ENCODE results near the gene ISG20. TPM values are rescaled to one million over a fixed set of nuclear protein-coding genes. Genes with fewer than 3 reads are reported as not detected.

ISG20 gene
- total and polyA plus RNA-seq, 2 donors (not counting 1 experiment from before 2014, with no cell fraction given): 190 to 232 TPM

DNA sequence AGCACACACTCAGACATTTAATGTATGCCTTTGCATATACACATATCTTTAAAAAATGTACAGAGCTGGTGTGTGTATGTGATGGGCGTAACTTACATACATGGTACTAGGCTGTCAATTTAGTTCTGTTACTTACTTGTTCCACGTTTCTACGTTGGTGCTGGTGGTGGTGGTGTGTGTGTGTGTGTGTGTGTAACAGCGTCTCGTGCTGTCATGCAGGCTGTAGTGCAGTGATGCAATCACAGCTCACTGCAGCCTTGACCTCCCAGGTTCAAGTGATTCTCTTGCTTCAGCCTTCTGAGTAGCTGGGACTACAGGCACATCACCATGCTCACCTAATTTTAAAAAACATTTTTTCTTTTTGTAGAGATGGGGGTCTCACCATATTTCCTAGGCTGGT lies 64.2 kb downstream of the ISG20 start:
- H3K9me3 ChIP-seq (ENCODE audit: control extremely low read depth in 1 of 3, control insufficient read depth in 2 of 3, insufficient read depth in 1 of 3, low read length in 2 of 3): no peaks in the 10 kb centered on the region
- H3K27ac Mint-ChIP-seq: no peak overlapping the region
- CTCF ChIA-PET: no interaction called here
- no peak for ATAC-seq (ENCODE audit: low read depth)
- peaks cover 12% of the 10 kb centered on the region for H3K4me1 Mint-ChIP-seq
- no peak overlapping the region for H3K27ac ChIP-seq (ENCODE audit: low read length in 2 of 2)
- 93% methylated on average over 4 of the region's 5 CpGs for WGBS (ENCODE audit: insufficient coverage)
- no peaks in the 10 kb centered on the region for H4K20me1 ChIP-seq (ENCODE audit: control insufficient read depth, insufficient read depth, low read length, poor library complexity, severe bottlenecking)
- H3K4me3 ChIP-seq (ENCODE audit: control extremely low read depth in 1 of 5, extremely low read depth in 1 of 5, insufficient read depth in 1 of 5, low read depth in 2 of 5, low read length in 4 of 5): no peak overlapping the region
- peaks cover 39% of the 10 kb centered on the region for H3K27me3 Mint-ChIP-seq
- H3K4me3 Mint-ChIP-seq: no peak overlapping the region
- no peak overlapping the region for H2AFZ ChIP-seq (ENCODE audit: insufficient read depth, low read depth, low read length, poor library complexity, severe bottlenecking)
- TF ChIP-seq, protein P1, sequence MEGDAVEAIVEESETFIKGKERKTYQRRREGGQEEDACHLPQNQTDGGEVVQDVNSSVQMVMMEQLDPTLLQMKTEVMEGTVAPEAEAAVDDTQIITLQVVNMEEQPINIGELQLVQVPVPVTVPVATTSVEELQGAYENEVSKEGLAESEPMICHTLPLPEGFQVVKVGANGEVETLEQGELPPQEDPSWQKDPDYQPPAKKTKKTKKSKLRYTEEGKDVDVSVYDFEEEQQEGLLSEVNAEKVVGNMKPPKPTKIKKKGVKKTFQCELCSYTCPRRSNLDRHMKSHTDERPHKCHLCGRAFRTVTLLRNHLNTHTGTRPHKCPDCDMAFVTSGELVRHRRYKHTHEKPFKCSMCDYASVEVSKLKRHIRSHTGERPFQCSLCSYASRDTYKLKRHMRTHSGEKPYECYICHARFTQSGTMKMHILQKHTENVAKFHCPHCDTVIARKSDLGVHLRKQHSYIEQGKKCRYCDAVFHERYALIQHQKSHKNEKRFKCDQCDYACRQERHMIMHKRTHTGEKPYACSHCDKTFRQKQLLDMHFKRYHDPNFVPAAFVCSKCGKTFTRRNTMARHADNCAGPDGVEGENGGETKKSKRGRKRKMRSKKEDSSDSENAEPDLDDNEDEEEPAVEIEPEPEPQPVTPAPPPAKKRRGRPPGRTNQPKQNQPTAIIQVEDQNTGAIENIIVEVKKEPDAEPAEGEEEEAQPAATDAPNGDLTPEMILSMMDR (IDR thresholded peaks at IDR 0.05): no peak
- TF ChIP-seq EZH2 (IDR thresholded peaks at IDR 0.05; ENCODE audit: borderline replicate concordance, insufficient read depth, low read depth, low read length, poor library complexity, severe bottlenecking): no peak
- H3K4me1 ChIP-seq (ENCODE audit: control insufficient read depth in 2 of 2, insufficient read depth in 2 of 2, low read length in 2 of 2): peaks cover 7 to 12% of the 10 kb centered on the region in 2 donors
- no peaks in the 10 kb centered on the region for H3K36me3 ChIP-seq (replicated peaks in 1 of 2; ENCODE audit: control extremely low read depth in 1 of 2, control insufficient read depth in 1 of 2, extremely low read depth in 1 of 2, insufficient read depth in 2 of 2, low read length in 1 of 2)
- intact Hi-C loops (cut with micrococcal nuclease): no loop called here
- H3K27me3 ChIP-seq (replicated peaks in 1 of 4; ENCODE audit: control extremely low read depth in 1 of 4, control insufficient read depth in 3 of 4, insufficient read depth in 4 of 4, low read length in 3 of 4): peaks cover 2 to 18% (median 7%) of the 10 kb centered on the region in 4 experiments
- no peaks in the 10 kb centered on the region for H3K9me3 Mint-ChIP-seq (ENCODE audit: insufficient read depth)
- POLR2A ChIA-PET: no interaction called here
- no peak for DNase-seq
- no peak overlapping the region for H3K4me2 ChIP-seq (replicated peaks; ENCODE audit: low read depth, low read length, poor library complexity, severe bottlenecking)
- H3K79me2 ChIP-seq (ENCODE audit: control insufficient read depth, insufficient read depth, low read length): no peaks in the 10 kb centered on the region
- no peak overlapping the region for H3K9ac ChIP-seq (ENCODE audit: low read length)

DNA sequence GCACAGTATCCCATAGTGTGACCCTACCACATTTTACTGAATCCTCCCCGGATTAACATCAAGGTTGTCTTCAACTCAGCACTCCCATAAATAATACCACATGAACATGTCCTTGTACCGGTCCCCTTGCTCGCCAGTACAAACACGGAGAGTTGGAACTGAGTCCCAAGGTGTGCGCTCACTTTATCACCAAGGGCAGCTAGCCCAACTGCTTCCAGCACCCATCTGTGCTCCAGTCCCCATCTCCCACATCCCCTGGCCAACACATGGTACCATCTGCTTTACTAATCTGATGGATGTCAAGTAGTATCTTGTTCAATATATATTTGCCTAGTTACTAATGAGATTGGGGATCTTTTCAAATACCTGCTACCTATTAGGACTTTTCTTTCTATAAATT lies 64.7 kb downstream of the ISG20 start:
- intact Hi-C loops (cut with micrococcal nuclease): no loop called here
- H3K4me3 Mint-ChIP-seq: peak overlapping the region; percentile 6

More for the DNA sequence above, 64.7 kb downstream of the ISG20 start:
- ATAC-seq (ENCODE audit: low read depth) (no peak), DNase-seq (no peak)
- peaks cover 2 to 22% (median 10%) of the 10 kb centered on the region in 4 experiments for H3K27me3 ChIP-seq (replicated peaks in 1 of 4; ENCODE audit: control extremely low read depth in 1 of 4, control insufficient read depth in 3 of 4, insufficient read depth in 4 of 4, low read length in 3 of 4)
- Mint-ChIP-seq H3K4me1 (peaks cover 15% of the 10 kb centered on the region), H3K27ac (no peak overlapping the region), H3K9me3 (ENCODE audit: insufficient read depth) (no peaks in the 10 kb centered on the region), H3K27me3 (peaks cover 38% of the 10 kb centered on the region)
- H3K4me1 ChIP-seq (ENCODE audit: control insufficient read depth in 2 of 2, insufficient read depth in 2 of 2, low read length in 2 of 2): peaks cover 10 to 16% of the 10 kb centered on the region in 2 donors
- H2AFZ ChIP-seq (ENCODE audit: insufficient read depth, low read depth, low read length, poor library complexity, severe bottlenecking): no peak overlapping the region
- ChIA-PET CTCF (interaction anchor here (1.1 kb wide), 1 partner anchor 21 kb away, joined by 3 read pairs; no protein-coding TSS in a partner anchor), POLR2A (no interaction called here)
- no peaks in the 10 kb centered on the region for H4K20me1 ChIP-seq (ENCODE audit: control insufficient read depth, insufficient read depth, low read length, poor library complexity, severe bottlenecking)
- no peak overlapping the region for H3K9ac ChIP-seq (ENCODE audit: low read length)
- H3K4me2 ChIP-seq (replicated peaks; ENCODE audit: low read depth, low read length, poor library complexity, severe bottlenecking): no peak overlapping the region
- no peak overlapping the region for H3K27ac ChIP-seq (ENCODE audit: low read length in 2 of 2)
- H3K79me2 ChIP-seq (ENCODE audit: control insufficient read depth, insufficient read depth, low read length): no peaks in the 10 kb centered on the region
- 100% methylated on average over 5 of the region's 5 CpGs for WGBS (ENCODE audit: insufficient coverage)
- no peak for TF ChIP-seq EZH2 (IDR thresholded peaks at IDR 0.05; ENCODE audit: borderline replicate concordance, insufficient read depth, low read depth, low read length, poor library complexity, severe bottlenecking)
- TF ChIP-seq, protein P1 (IDR thresholded peaks at IDR 0.05): no peak
- H3K4me3 ChIP-seq (ENCODE audit: control extremely low read depth in 1 of 5, extremely low read depth in 1 of 5, insufficient read depth in 1 of 5, low read depth in 2 of 5, low read length in 4 of 5): no peak overlapping the region
- no peaks in the 10 kb centered on the region for H3K36me3 ChIP-seq (replicated peaks in 1 of 2; ENCODE audit: control extremely low read depth in 1 of 2, control insufficient read depth in 1 of 2, extremely low read depth in 1 of 2, insufficient read depth in 2 of 2, low read length in 1 of 2)
- H3K9me3 ChIP-seq (ENCODE audit: control extremely low read depth in 1 of 3, control insufficient read depth in 2 of 3, insufficient read depth in 1 of 3, low read length in 2 of 3): no peaks in the 10 kb centered on the region

Data from B cell (primary cell).